Heart left ventricle (tissue), 16 donors: Measurements from ENCODE around the gene RPL13. TPM values are rescaled to one million over a fixed set of nuclear protein-coding genes. Genes with fewer than 3 reads are reported as not detected.

ENCODE experiments used
- ATAC-seq, 4 donors: fragments of 200-7000 bp; cut with Tn5 transposase; one replicate each; pipeline ENCODE4 v1.9.1; 2020 to 2022; ENCODE audit warnings: moderate library complexity in 4 of 4, mild to moderate bottlenecking in 3 of 4, moderate number of reproducible peaks in 1 of 4
- DNase-seq, 5 donors: peaks; one replicate each; pipeline ENCODE4 v3.0.0-alpha.2; 2020
- H3K27ac ChIP-seq, 12 donors: fragments of 200-600 bp; sonication (generic) in 4 of 12; one replicate each; pipeline versions ENCODE4 v1.5.0 to v1.8.0; 2016 to 2022; ENCODE audit warnings: mild to moderate bottlenecking in 2 of 12
- H3K27me3 ChIP-seq, 9 donors: fragments of 200-600 bp; sonication (generic) in 2 of 9; one replicate each; pipeline versions ENCODE4 v1.5.1 to v1.8.0; 2016 to 2022; ENCODE audit warnings: mild to moderate bottlenecking in 3 of 9
- H3K36me3 ChIP-seq, 9 donors: fragments of 200-600 bp; sonication (generic) in 2 of 9; one replicate each; pipeline versions ENCODE4 v1.5.0 to v1.8.0; 2018 to 2022; ENCODE audit warnings: mild to moderate bottlenecking in 2 of 9
- H3K4me1 ChIP-seq, 12 donors: fragments of 200-600 bp; sonication (generic) in 4 of 12; one replicate each; pipeline versions ENCODE4 v1.5.0 to v1.8.0; 2016 to 2022; ENCODE audit warnings: mild to moderate bottlenecking in 3 of 12
- H3K4me3 ChIP-seq, 12 donors: fragments of 200-600 bp; sonication (generic) in 4 of 12; one replicate each; pipeline versions ENCODE4 v1.5.0 to v1.8.0; 2017 to 2022; ENCODE audit warnings: mild to moderate bottlenecking in 9 of 12, moderate library complexity in 4 of 12
- H3K9me3 ChIP-seq, 12 donors: fragments of 200-600 bp; sonication (generic) in 4 of 12; one replicate each; pipeline versions ENCODE4 v1.5.0 to v1.8.0; 2016 to 2022; ENCODE audit warnings: mild to moderate bottlenecking in 1 of 12
- POLR2A ChIP-seq, 2 donors: fragments of 450-650 bp; IDR thresholded peaks; one replicate each; pipeline ENCODE4 v1.6.1; 2017; ENCODE audit warnings: antibody characterized with exemption in 2 of 2, mild to moderate bottlenecking in 2 of 2, moderate library complexity in 2 of 2
- WGBS, 4 donors: extraction: QIAGEN DNeasy Blood & Tissue Kit in 2 of 4; methylation state at CpG; one replicate each; pipeline versions ENCODE4 v1.1.5 to v1.1.7; 2013 to 2018; 5-methylcytosine and 5-hydroxymethylcytosine counted together
- intact Hi-C, 10 donors: fragments of 100-400 bp; cut with DNase I; formaldehyde crosslinking; loops; one replicate each; pipeline versions ENCODE4 v1.11.1 to v1.14.2; 2022
- polyA plus RNA-seq, 2 donors: library from polyadenylated mRNA; stranded (reverse); fragments of 200-250 nt; gene quantifications; one replicate each; pipeline ENCODE4 v1.2.3, GENCODE V29; 2013
- total RNA-seq, 9 donors: library from RNA; depleted of rRNA in 2 of 9; stranded (reverse); fragments of >200 nt in 2 of 9; fragmentation: NEBNext Ultra II Directional in 3 of 9; extraction: Animal tissue kit (Norgen Biotek cat#: 25700) in 3 of 9; gene quantifications; one replicate each; pipeline versions ENCODE4 v1.1.0 to v1.2.4, GENCODE V29; 2016 to 2023
- TF ChIP-seq, protein P1 (sequence below), 12 donors: fragments of 200-600 bp; sonication (generic) in 4 of 12; IDR thresholded peaks; one replicate each; pipeline versions ENCODE4 v1.5.0 to v1.8.0; 2018 to 2022; ENCODE audit warnings: antibody characterized with exemption in 12 of 12, mild to moderate bottlenecking in 5 of 12
- donor health status: ischemic (EF 13 %, LVEDD 7.1; RV severe dilation, severe dysfunction).
- donor health status: healthy with polysubstance abuse.
- donor health status: DM: no; HTN: yes; CAD: no.
- donor health status: DM: no; HTN: no; CAD: no.
- donor health status: ischemic (EF 25% LVEDD 6.9; RV normal size, moderate dysfunction).
- donor health status: ischemic (EF 25% LVEDD 5.7; RV mildly dilated, moderate dysfunction).
- donor health status: healthy.
- donor health status: DM: yes; HTN: yes; CAD: no.
- donor health status: ischemic (EF 35%, LVEDD 5.7; RV mildly dilated, moderate dysfunction).
- donor health status: nonischemic (EF 11% LVEDD 7.7; RV severe dilation, severe dysfunction).
- donor health status: DM: yes; HTN: yes; CAD: no.
- donor health status: PGD.
- donor health status: ischemic (EF 29% LVEDD 5.4; RV normal size, mild dysfunction).
- donor health status: nonischemic (EF 23%, LVEDD 6.1; RV moderate dilation, normal function).

The RPL13 gene
- total and polyA plus RNA-seq, 11 donors = 701 to 5,500 (median 1,282) TPM

DNA sequence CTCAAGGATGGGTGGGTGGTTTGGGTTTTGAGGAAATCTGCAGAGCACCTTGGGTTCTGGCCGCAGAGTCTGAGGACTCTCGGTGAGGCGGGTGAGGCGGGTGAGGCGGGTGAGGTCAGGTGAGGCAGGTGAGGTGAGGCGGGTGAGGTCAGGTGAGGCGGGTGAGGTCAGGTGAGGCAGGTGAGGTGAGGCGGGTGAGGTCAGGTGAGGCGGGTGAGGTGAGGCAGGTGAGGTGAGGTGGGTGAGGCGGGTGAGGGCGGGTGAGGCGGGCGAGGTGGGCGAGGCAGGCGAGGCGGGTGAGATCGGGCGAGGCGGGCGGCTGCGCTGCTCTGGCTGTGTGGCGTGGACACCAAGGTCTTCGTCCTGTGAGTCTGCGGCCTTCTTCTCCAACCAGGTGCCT is 24.1 kb upstream of the RPL13 start:
- no peak for DNase-seq
- TF ChIP-seq POLR2A (IDR thresholded peaks at IDR 0.05) = no peak
- TF ChIP-seq, protein P1, sequence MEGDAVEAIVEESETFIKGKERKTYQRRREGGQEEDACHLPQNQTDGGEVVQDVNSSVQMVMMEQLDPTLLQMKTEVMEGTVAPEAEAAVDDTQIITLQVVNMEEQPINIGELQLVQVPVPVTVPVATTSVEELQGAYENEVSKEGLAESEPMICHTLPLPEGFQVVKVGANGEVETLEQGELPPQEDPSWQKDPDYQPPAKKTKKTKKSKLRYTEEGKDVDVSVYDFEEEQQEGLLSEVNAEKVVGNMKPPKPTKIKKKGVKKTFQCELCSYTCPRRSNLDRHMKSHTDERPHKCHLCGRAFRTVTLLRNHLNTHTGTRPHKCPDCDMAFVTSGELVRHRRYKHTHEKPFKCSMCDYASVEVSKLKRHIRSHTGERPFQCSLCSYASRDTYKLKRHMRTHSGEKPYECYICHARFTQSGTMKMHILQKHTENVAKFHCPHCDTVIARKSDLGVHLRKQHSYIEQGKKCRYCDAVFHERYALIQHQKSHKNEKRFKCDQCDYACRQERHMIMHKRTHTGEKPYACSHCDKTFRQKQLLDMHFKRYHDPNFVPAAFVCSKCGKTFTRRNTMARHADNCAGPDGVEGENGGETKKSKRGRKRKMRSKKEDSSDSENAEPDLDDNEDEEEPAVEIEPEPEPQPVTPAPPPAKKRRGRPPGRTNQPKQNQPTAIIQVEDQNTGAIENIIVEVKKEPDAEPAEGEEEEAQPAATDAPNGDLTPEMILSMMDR (IDR thresholded peaks at IDR 0.05) = no peak
- no peak for ATAC-seq
- H3K4me3 ChIP-seq = no peak overlapping the region
- intact Hi-C loops = no loop called here
- H3K4me1 ChIP-seq = peaks cover 0 to 24% (median 11%) of the 10 kb centered on the region in 12 donors
- H3K9me3 ChIP-seq = no peaks in the 10 kb centered on the region
- peaks cover 0 to 78% (median 63%) of the 10 kb centered on the region in 9 donors for H3K36me3 ChIP-seq
- H3K27ac ChIP-seq = no peak overlapping the region
- 93 to 98% (median 95%) methylated on average over 13 to 24 of the region's 24 CpGs for WGBS, 4 donors
- no peaks in the 10 kb centered on the region for H3K27me3 ChIP-seq

DNA sequence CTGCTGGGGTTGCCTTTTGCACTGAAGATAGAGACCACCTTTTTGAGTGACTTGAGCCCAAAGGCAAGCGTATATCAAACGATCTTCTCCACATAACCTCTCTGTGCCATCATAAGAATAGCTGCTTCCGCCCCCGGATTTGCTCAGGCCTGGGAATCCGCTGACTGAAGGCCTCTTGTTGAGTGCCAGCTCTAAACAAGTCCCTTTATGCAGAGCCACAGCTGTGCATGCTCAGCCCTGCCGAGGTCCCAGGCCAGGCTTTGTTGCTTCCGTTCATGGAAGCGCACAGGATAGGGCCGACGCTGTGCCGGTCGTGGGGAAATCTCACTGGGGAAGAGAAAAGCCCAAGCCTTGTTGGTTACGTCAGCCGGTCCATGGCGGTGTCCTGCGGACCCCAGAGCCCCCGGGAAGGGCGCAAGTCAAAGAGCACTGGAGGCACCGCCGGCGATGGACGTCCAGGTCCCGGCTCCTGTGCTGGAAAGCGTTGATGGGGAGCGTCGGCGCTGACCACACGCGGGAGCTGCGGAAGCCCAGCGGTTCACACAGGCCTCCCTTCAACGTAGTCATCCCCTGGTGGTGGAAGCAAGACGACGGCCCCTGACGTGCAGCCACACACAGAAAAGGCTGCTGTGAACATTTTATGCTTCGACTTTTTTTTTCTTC is 23.5 kb upstream of the RPL13 start:
- ATAC-seq (no peak), DNase-seq (no peak)
- TF ChIP-seq, protein P1 (IDR thresholded peaks at IDR 0.05) = no peak
- TF ChIP-seq POLR2A (IDR thresholded peaks at IDR 0.05) = no peak
- Histone ChIP-seq H3K27ac (no peak overlapping the region), H3K9me3 (no peaks in the 10 kb centered on the region), H3K4me1 (peaks cover 0 to 28% (median 13%) of the 10 kb centered on the region in 12 donors), H3K36me3 (peaks cover 0 to 78% (median 61%) of the 10 kb centered on the region in 9 donors), H3K27me3 (no peaks in the 10 kb centered on the region), H3K4me3 (no peak overlapping the region)
- 89 to 92% (median 90%) methylated on average over 30 to 36 of the region's 36 CpGs for WGBS, 4 donors
- intact Hi-C loops = no loop called here

DNA sequence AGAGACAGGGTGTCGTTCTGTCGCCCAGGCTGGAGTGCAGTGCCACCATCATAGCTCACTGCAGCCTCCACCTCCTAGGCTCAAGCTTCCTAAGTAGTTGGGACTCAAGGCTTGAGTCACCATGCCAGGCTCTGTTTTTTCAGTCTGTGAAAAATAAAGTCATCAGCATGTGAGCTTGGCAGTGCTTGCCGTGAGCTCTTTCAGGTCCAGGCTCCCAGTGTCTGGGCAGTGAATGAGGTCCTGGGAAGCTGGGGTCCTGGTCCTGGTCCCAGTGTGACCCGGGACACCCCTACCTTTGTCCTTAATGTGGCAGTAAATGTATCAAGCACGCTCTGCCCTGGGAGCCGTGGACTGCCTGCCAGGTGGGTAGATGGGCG is 22.9 kb upstream of the RPL13 start:
- no peak for DNase-seq
- Histone ChIP-seq H3K27ac (no peak overlapping the region), H3K27me3 (no peaks in the 10 kb centered on the region), H3K9me3 (no peaks in the 10 kb centered on the region), H3K4me3 (no peak overlapping the region), H3K4me1 (peaks cover 0 to 28% (median 13%) of the 10 kb centered on the region in 12 donors), H3K36me3 (peaks cover 0 to 78% (median 60%) of the 10 kb centered on the region in 9 donors)
- 89 to 93% (median 93%) methylated on average over 6 to 7 of the region's 7 CpGs for WGBS, 4 donors
- ATAC-seq = no peak
- TF ChIP-seq, protein P1 (IDR thresholded peaks at IDR 0.05) = no peak
- no peak for TF ChIP-seq POLR2A (IDR thresholded peaks at IDR 0.05)
- intact Hi-C loops = no loop called here

DNA sequence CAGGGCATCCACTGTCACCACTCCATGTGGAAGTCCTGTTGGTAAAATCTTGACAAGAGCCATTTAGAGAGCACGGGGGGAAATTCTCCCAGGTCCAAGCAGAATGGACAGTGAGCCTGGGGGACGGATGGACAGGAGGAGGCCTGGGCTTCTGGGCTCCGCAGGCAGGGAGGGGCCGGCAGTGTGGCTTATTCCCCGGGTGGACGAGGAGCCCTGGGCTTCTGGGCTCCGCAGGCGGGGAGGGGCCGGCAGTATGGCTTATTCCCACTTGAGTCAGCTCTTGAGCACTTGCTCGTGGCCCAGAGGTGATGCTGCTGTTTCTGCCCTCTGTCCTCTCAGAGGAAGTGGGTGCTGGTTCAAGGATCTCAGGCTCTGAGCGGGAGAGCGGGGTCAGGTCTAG is 22.2 kb upstream of the RPL13 start:
- WGBS, 4 donors = 89 to 96% (median 92%) methylated on average over 11 to 12 of the region's 12 CpGs
- intact Hi-C loops = no loop called here
- H3K36me3 ChIP-seq = peaks cover 0 to 74% (median 56%) of the 10 kb centered on the region in 9 donors

More for the DNA sequence above, 22.2 kb upstream of the RPL13 start:
- no peak for ATAC-seq
- peaks cover 0 to 28% (median 13%) of the 10 kb centered on the region in 12 donors for H3K4me1 ChIP-seq
- no peak overlapping the region for H3K4me3 ChIP-seq
- no peaks in the 10 kb centered on the region for H3K9me3 ChIP-seq
- no peak for TF ChIP-seq POLR2A (IDR thresholded peaks at IDR 0.05)
- H3K27me3 ChIP-seq = no peaks in the 10 kb centered on the region
- DNase-seq = no peak
- H3K27ac ChIP-seq = no peak overlapping the region
